Pancreas (tissue), 10 donors: ENCODE measurements around the gene RAB3IL1. TPM values are rescaled to one million over a fixed set of nuclear protein-coding genes. Genes with fewer than 3 reads are reported as not detected.

ENCODE experiments used
- ATAC-seq, 4 donors: fragments of 200-7000 bp; cut with Tn5 transposase; one replicate each; pipeline versions ENCODE4 v1.8.0 to v1.9.1; 2020; ENCODE audit warnings: mild to moderate bottlenecking in 4 of 4, moderate library complexity in 4 of 4
- DNase-seq, 6 donors: peaks; one replicate each; pipeline ENCODE4 v3.0.0-alpha.2; 2020
- FAIRE-seq: peaks from 2 replicates; lab custom pipeline; 2012; peaks lifted over from hg19 to GRCh38; lab: Jason Lieb, UNC
- H3K27ac ChIP-seq, 4 donors: fragments of 200-600 bp; sonication (generic); 1 replicate in 3 of 4; 2 replicates in 1 of 4; pipeline versions ENCODE4 v1.5.0 to v1.8.0; 2020
- H3K27me3 ChIP-seq, 4 donors: fragments of 200-600 bp; one replicate each; pipeline ENCODE4 v1.8.0; 2021
- H3K36me3 ChIP-seq, 3 donors: fragments of 200-600 bp; sonication (generic) in 1 of 3; one replicate each; pipeline versions ENCODE4 v1.5.0 to v1.8.0; 2020 to 2021
- H3K4me1 ChIP-seq, 3 donors: fragments of 200-600 bp; one replicate each; pipeline ENCODE4 v1.8.0; 2021
- H3K4me3 ChIP-seq, 4 donors: fragments of 200-600 bp; sonication (generic) in 2 of 4; one replicate each; pipeline versions ENCODE4 v1.5.0 to v1.8.0; 2020 to 2021
- H3K9me3 ChIP-seq, 4 donors: fragments of 200-600 bp; one replicate each; pipeline ENCODE4 v1.8.0; 2021
- CTCF ChIP-seq, 4 donors: fragments of 200-600 bp; sonication (generic) in 3 of 4; IDR thresholded peaks; one replicate each; pipeline versions ENCODE4 v1.5.0 to v1.8.0; 2021; ENCODE audit warnings: antibody characterized with exemption in 4 of 4
- WGBS, 2 donors: extraction: QIAGEN DNeasy Blood & Tissue Kit; methylation state at CpG; one replicate each; pipeline ENCODE4 v1.1.7; 2013; 5-methylcytosine and 5-hydroxymethylcytosine counted together
- intact Hi-C, 3 donors: fragments of 100-400 bp; cut with DNase I; formaldehyde crosslinking; loops; one replicate each; pipeline versions ENCODE4 v1.11.1 to v1.14.2; 2022
- polyA plus RNA-seq, 2 donors: library from polyadenylated mRNA; stranded (reverse); fragments of 200-250 nt; gene quantifications; one replicate each; pipeline ENCODE4 v1.2.3, GENCODE V29; 2013
- total RNA-seq, 6 donors: library from RNA; stranded (reverse); fragmentation: NEBNext Ultra II Directional in 4 of 6; extraction: Animal tissue kit (Norgen Biotek cat#: 25700) in 4 of 6; gene quantifications; one replicate each; pipeline versions ENCODE4 v1.2.1 to v1.2.4, GENCODE V29; 2021 to 2023
- donor health status: healthy with polysubstance abuse.
- donor health status: DM: no; HTN: no; CAD: no; lungs with moderate emphysema.
- donor health status: DM: no; HTN: no; CAD: no.
- donor health status: control.
- donor health status: control.
- donor health status: Bipolar disorder and iron deficiency.
- donor health status: DM: yes; HTN: yes; CAD: no.
- donor health status: DM: no; HTN: no; CAD: no.
- donor health status: DM: no; HTN: no; CAD: no.
- donor health status: DM: yes; HTN: yes; CAD: no.

The RAB3IL1 gene
- total and polyA plus RNA-seq, 8 donors: 1.9 to 5.6 (median 3.2) TPM

- intact Hi-C loops: loop anchor here in 1 of 3 donors (10.0 kb wide), 1 partner anchor 86 kb away; no protein-coding TSS in a partner anchor
- no peak for TF ChIP-seq CTCF (IDR thresholded peaks at IDR 0.05)
- Histone ChIP-seq H3K27me3 (no peaks in the 10 kb centered on the region), H3K9me3 (no peaks in the 10 kb centered on the region), H3K4me1 (peaks cover 0 to 7% (median 0%) of the 10 kb centered on the region in 3 donors), H3K4me3 (peak overlapping the region; percentile 51 to 86 (median 78)), H3K36me3 (no peaks in the 10 kb centered on the region), H3K27ac (peak overlapping the region; percentile 34 to 75 (median 62))
- FAIRE-seq (no peak), ATAC-seq (peak; percentile 9 to 44 (median 21)), DNase-seq (peak; percentile 42 to 82 (median 66))
- WGBS, 2 donors: 1 to 2% methylated on average over 32 to 38 of the region's 38 CpGs
Measured at GRCh38 chr11:61890529-61891330, 26.6 kb downstream of the RAB3IL1 start.

- Histone ChIP-seq H3K27me3 (no peaks in the 10 kb centered on the region), H3K4me3 (no peak overlapping the region), H3K9me3 (no peaks in the 10 kb centered on the region), H3K36me3 (no peaks in the 10 kb centered on the region), H3K4me1 (peaks cover 0 to 7% (median 0%) of the 10 kb centered on the region in 3 donors), H3K27ac (no peak overlapping the region)
- intact Hi-C loops: loop anchor here in 1 of 3 donors (10.0 kb wide), 1 partner anchor 85 kb away; no protein-coding TSS in a partner anchor
- FAIRE-seq (no peak), ATAC-seq (no peak), DNase-seq (peak in 1 of 6 donors; percentile 40)
- no peak for TF ChIP-seq CTCF (IDR thresholded peaks at IDR 0.05)
- 95 to 96% methylated on average over 10 of the region's 10 CpGs for WGBS, 2 donors
Measured at GRCh38 chr11:61889831-61890230, 27.5 kb downstream of the RAB3IL1 start.

DNA sequence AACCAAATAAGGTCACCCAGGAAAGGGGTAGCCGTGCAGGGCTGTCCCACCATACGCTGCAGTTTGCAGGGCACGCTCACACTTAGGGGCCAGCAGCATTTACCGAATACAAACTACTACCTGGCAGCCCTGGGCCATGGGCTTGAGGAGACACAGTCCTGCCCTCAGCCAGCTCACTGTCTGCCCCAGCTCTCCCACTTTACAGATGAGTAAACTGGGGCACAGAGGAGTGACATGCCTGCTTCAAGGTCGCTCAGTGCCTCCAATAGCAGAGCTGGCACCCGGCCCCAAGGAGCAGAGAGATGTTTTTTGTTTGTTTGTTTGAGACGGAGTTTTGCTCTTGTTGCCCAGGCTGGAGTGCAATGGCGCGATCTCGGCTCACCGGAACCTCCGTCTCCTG lies 28.8 kb downstream of the RAB3IL1 start:
- DNase-seq (no peak), FAIRE-seq (no peak), ATAC-seq (no peak)
- Histone ChIP-seq H3K9me3 (no peaks in the 10 kb centered on the region), H3K27me3 (no peaks in the 10 kb centered on the region), H3K36me3 (no peaks in the 10 kb centered on the region), H3K4me1 (peaks cover 0 to 7% (median 0%) of the 10 kb centered on the region in 3 donors), H3K4me3 (no peak overlapping the region), H3K27ac (peak overlapping the region in 2 of 4 donors; percentile 19 to 46)
- intact Hi-C loops: no loop called here
- no peak for TF ChIP-seq CTCF (IDR thresholded peaks at IDR 0.05)
- 89 to 94% methylated on average over 12 of the region's 12 CpGs for WGBS, 2 donors

DNA sequence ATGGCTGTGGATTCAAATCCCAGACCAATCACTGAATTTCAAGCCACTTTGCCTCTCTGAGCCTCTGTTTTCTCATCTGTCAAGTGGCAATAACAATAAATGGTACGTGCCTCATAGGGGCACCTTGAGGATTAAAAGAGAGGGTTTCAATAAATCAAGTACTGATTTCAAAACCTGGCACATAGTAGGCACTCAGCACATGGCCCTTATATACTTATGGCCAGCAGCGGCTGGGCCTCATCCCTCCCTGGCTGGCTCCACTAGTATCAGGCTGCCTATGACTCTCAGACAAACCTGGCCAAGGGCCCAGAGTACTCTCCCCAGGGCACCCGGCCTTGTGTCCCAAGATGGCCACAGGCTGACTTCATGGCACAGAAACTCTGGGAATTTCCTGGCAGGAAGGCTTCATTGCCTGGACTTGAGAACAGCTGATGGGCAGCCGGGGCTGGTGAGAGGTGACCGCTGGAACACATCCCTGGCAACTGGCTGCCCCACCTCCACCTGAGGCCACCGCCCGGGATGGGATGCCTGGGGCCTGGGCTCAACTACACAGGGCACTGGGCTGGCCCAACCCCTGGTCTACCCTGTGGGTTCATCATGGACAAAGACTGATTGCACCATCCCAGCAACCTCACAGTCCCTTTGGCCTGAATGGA lies 29.4 kb downstream of the RAB3IL1 start:
- FAIRE-seq: no peak
- H3K4me3 ChIP-seq: no peak overlapping the region

More for the DNA sequence above, 29.4 kb downstream of the RAB3IL1 start:
- peaks cover 0 to 7% (median 0%) of the 10 kb centered on the region in 3 donors for H3K4me1 ChIP-seq
- DNase-seq: peak in 5 of 6 donors; percentile 60 to 73 (median 63)
- WGBS, 2 donors: 62 to 78% methylated on average over 7 of the region's 7 CpGs
- H3K27ac ChIP-seq: peak overlapping the region in 2 of 4 donors; percentile 19 to 46
- no peaks in the 10 kb centered on the region for H3K27me3 ChIP-seq
- intact Hi-C loops: no loop called here
- peak in 3 of 4 donors; percentile 12 to 32 (median 23) for ATAC-seq
- H3K9me3 ChIP-seq: no peaks in the 10 kb centered on the region
- no peak for TF ChIP-seq CTCF (IDR thresholded peaks at IDR 0.05)
- no peaks in the 10 kb centered on the region for H3K36me3 ChIP-seq
